OCI-LY3 (cell line): Measurements from ENCODE around the gene PLA2G1B.
A peak's percentile ranks its signal among the peaks of the same experiment; 100 is the strongest.

Source experiments
- H2AFZ ChIP-seq: fragments of 200-600, 300-600 bp; shearing (Covaris generic); 2 replicates; pipeline ENCODE4 v1.6.0; 2014; ENCODE audit warnings: antibody characterized with exemption, low read depth, low read length
- H3K27ac ChIP-seq: fragments of 200-600, 300-600 bp; sonication (generic); 2 replicates; pipeline ENCODE4 v1.5.1; 2014; ENCODE audit warnings: mild to moderate bottlenecking, low read length, moderate library complexity, mixed read lengths
- H3K27me3 ChIP-seq: fragments of 200-600, 300-600 bp; sonication (generic); 2 replicates; pipeline ENCODE4 v1.6.1; 2014; ENCODE audit warnings: low read depth, low read length, mixed read lengths
- H3K36me3 ChIP-seq: fragments of 200-600, 300-600 bp; sonication (generic); replicated peaks from 2 replicates; pipeline ENCODE3; 2014; ENCODE audit warnings: low read depth, low read length, mixed read lengths
- H3K4me1 ChIP-seq: fragments of 300-600, 200-600 bp; sonication (generic); 2 replicates; pipeline ENCODE4 v1.6.1; 2014; ENCODE audit warnings: low read length, mixed read lengths
- H3K4me2 ChIP-seq: fragments of 200-600, 300-600 bp; sonication (generic); 2 replicates; pipeline ENCODE4 v1.6.1; 2014; ENCODE audit warnings: low read length, mixed read lengths
- H3K4me3 ChIP-seq: fragments of 300-600, 200-600 bp; sonication (generic); 2 replicates; pipeline ENCODE4 v1.5.1; 2014; ENCODE audit warnings: antibody characterized with exemption, mild to moderate bottlenecking, low read length, moderate library complexity
- H3K79me2 ChIP-seq: fragments of 300-600, 200-600 bp; shearing (Covaris generic); 2 replicates; pipeline ENCODE4 v1.6.1; 2014; ENCODE audit warnings: mild to moderate bottlenecking, low read length, mixed read lengths
- H3K9ac ChIP-seq: fragments of 300-600, 200-600 bp; shearing (Covaris generic); 2 replicates; pipeline ENCODE4 v1.6.0; 2014; ENCODE audit warnings: mild to moderate bottlenecking, low read length, moderate library complexity
- H3K9me3 ChIP-seq: fragments of 200-600, 300-600 bp; shearing (Covaris generic); 2 replicates; pipeline ENCODE4 v1.6.1; 2014; ENCODE audit warnings: low read length, mixed read lengths; ENCODE audit not compliant: insufficient read depth
- H4K20me1 ChIP-seq: fragments of 200-600, 300-600 bp; sonication (generic); 2 replicates; pipeline ENCODE4 v1.6.1; 2016; ENCODE audit warnings: low read length, mixed read lengths; ENCODE audit not compliant: insufficient read depth
- CTCF ChIP-seq: fragments of 200-600, 300-600 bp; sonication (generic); IDR thresholded peaks from 2 replicates; pipeline ENCODE4 v1.5.1; 2014; ENCODE audit warnings: antibody characterized with exemption, low read length, low read depth
- EZH2phosphoT487 ChIP-seq: fragments of 200-600 bp; shearing (Covaris generic); IDR thresholded peaks from 2 replicates; pipeline ENCODE4 v1.6.1; 2018; ENCODE audit warnings: antibody characterized with exemption, mixed run types, low read depth

The PLA2G1B gene

DNA sequence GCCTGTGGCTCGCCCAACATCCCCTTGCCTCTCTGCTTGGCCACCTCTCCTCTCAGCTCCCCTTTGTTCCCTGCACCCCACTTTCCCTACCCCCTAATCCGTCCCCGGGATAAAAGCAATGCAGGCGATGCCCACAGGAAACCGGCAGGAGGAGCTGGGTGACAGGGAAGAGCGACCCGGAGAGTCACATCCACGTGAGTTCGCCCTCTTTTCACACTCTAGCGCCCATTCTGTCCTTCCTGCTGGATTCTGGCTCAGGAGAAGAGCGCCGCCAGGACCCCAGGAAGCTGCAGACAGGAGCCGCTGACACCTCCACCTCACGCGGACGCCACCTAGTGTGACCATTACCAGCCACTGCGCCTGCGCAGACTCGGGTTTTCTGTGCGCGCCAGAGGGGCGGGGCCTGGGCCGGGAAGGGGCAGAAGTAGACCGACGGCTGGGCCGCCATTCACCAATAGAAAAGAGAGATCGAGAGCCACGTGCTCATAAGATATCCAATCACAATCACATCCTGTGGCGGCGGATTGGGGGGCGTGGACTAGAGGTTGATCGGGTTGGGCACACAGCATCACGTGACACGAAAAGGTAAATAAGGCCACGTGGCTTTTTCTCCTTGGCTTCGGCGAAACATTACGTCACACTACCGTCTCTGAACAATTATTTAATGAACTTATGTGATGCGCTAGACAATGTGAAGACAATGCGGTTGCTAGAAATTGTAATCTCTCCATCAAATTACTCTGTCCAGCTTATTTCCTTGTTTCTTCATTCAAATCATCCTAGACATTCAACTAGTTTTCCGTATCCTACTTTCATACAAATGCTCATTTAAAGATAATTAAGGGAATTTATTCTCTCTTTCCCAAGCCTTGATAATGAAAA lies 10.1 kb downstream of the PLA2G1B start:
- Histone ChIP-seq H3K4me2 (peak overlapping the region; percentile 100), H3K27me3 (no peaks in the 10 kb centered on the region), H3K79me2 (peaks cover 4% of the 10 kb centered on the region), H3K9me3 (no peaks in the 10 kb centered on the region), H3K27ac (peak overlapping the region; percentile 38), H3K4me1 (peaks cover 7% of the 10 kb centered on the region; the same call in 1 of the 2 replicates), H2AFZ (peak overlapping the region; percentile 67), H3K4me3 (peak overlapping the region; percentile 85), H3K36me3 (no peaks in the 10 kb centered on the region), H3K9ac (peak overlapping the region; percentile 74), H4K20me1 (no peaks in the 10 kb centered on the region)
- TF ChIP-seq CTCF (peak; percentile 61), EZH2phosphoT487 (no peak)

DNA sequence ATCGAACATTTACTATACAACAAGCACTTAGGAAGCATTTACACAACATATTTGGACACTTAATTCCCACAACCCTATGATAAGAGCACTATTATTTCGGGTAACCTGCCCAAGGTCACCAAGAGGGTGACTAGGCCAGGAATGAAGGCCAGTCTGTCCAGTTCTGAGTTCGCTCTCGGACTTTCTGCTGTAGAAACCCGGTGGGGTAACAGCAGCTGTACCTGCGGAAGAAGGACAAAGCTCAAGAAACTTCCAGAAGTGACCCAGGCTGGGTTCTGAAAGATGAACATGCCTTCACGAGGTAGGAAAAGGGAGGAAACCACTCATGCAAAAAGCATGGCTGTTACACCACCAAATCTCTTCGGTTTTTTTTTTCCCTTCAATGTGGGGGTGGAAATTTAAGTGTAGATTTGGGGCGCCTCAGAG lies 10.8 kb downstream of the PLA2G1B start:
- Histone ChIP-seq H2AFZ (peak overlapping the region; percentile 41), H3K27ac (peak overlapping the region; percentile 38)

DNA sequence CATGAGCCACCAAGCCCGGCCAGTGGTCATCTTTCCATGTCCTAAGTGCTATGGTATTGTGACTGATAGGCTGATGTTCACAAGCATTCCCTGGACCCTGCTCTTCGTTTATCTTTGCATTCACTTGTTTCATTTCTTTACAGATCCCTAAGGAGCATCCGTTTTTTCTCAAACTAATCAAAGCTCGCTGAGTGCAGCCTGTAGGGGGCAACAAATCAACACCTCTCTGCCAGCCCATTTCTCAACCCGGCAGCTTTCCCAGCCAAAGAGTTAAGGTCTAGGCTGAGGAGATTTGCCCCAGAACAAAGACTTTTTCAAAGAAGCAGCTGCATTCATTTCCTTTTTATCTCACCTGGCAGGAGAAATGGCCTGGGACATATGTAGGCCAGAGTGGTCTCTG lies 13.4 kb downstream of the PLA2G1B start:
- Histone ChIP-seq H3K4me2 (no peak overlapping the region), H3K4me3 (no peak overlapping the region), H3K36me3 (no peaks in the 10 kb centered on the region), H2AFZ (no peak overlapping the region), H3K27ac (no peak overlapping the region), H3K4me1 (peaks cover 7% of the 10 kb centered on the region; the same call in 1 of the 2 replicates), H3K27me3 (no peaks in the 10 kb centered on the region), H3K9ac (no peak overlapping the region), H4K20me1 (no peaks in the 10 kb centered on the region), H3K79me2 (peaks cover 4% of the 10 kb centered on the region), H3K9me3 (no peaks in the 10 kb centered on the region)
- TF ChIP-seq EZH2phosphoT487 (no peak), CTCF (peak; percentile 42)

More for the DNA sequence above, 10.8 kb downstream of the PLA2G1B start:
- H3K79me2 ChIP-seq = peaks cover 4% of the 10 kb centered on the region
- H3K4me2 ChIP-seq = peak overlapping the region; percentile 100
- H3K36me3 ChIP-seq = no peaks in the 10 kb centered on the region
- no peaks in the 10 kb centered on the region for H3K9me3 ChIP-seq
- peaks cover 7% of the 10 kb centered on the region; the same call in 1 of the 2 replicates for H3K4me1 ChIP-seq
- peak overlapping the region; percentile 74 for H3K9ac ChIP-seq
- H3K27me3 ChIP-seq = no peaks in the 10 kb centered on the region
- no peak for TF ChIP-seq EZH2phosphoT487
- no peak for TF ChIP-seq CTCF
- H4K20me1 ChIP-seq = no peaks in the 10 kb centered on the region
- H3K4me3 ChIP-seq = peak overlapping the region; percentile 85

DNA sequence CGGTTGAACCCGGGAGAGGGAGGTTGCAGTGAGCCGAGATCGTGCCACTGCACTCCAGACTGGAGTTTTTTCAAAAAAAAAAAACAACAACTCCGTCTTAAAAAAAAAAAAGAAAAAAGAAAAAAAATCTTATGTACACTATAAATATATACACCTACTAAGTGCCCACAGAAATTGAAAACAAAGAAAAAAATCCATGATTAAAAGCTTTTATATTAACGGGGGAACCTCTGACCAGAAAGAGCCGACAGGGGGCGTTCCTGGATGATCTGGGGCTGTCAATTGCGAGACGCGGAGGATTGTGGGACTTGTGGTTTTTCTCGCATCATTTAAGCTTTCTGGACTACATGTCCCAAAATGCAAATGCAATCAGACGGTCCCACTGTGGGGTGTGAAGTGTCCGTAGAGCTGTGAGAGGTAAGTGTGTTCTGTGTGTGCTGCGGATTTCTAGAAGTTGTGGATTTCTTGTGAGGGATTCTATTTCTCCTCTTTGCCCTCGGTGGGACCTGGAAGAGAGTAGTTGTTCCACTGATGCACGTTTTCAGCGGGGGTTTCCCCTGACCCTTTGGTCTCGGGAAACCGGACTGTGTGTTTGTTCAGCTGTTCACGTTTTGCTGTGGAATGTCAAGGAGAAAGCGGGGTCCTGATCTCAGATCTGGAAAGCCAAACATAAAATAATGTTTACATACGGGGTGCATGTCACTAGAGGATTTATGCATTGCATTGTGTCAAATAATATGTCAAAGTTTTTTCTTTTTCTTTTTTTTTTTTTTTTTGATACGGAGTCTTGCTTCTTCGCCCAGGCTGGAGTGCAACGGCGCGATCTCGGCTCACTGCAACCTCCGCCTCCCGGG lies 25.4 kb downstream of the PLA2G1B start, which contains the start of gene SIRT4:
Gene SIRT4, plus strand, starts transcription at position 360 of the 854 bp plus-strand sequence. CDS start 1,241 bp downstream, outside the sequence.
- peak within 1 kb of the TSS; percentile 78 for H3K9ac ChIP-seq
- peak within 1 kb of the TSS; percentile 94 for H3K4me3 ChIP-seq
- no peaks in the 10 kb centered on the region for H3K36me3 ChIP-seq
- no peaks in the 10 kb centered on the region for H3K9me3 ChIP-seq
- H3K4me2 ChIP-seq = peak within 1 kb of the TSS; percentile 67
- TF ChIP-seq EZH2phosphoT487 = no peak
- TF ChIP-seq CTCF = peak; percentile 74
- H3K27me3 ChIP-seq = no peaks in the 10 kb centered on the region
- H2AFZ ChIP-seq = peak within 1 kb of the TSS; percentile 98
- H3K27ac ChIP-seq = no peak within 1 kb of the TSS
- H3K79me2 ChIP-seq = no peaks in the 10 kb centered on the region
- H4K20me1 ChIP-seq = no peaks in the 10 kb centered on the region
- peaks cover 3% of the 10 kb centered on the region; the same call in 1 of the 2 replicates for H3K4me1 ChIP-seq
